Parathyroid adenoma (tissue), 2 donors: ENCODE data around the gene BAZ2B.

Source experiments
- H2AFZ ChIP-seq: fragments of 300-600 bp; sonication (generic); one replicate; pipeline ENCODE4 v1.7.0; 2017; ENCODE audit warnings: antibody characterized with exemption, mild to moderate bottlenecking
- H3K27ac ChIP-seq: fragments of 300-600 bp; sonication (generic); one replicate; pipeline ENCODE4 v1.7.0; 2017
- H3K27me3 ChIP-seq: fragments of 300-600 bp; sonication (generic); one replicate; pipeline ENCODE4 v1.7.0; 2017; ENCODE audit warnings: low read length; ENCODE audit not compliant: control insufficient read depth, insufficient read depth
- H3K36me3 ChIP-seq: fragments of 300-600 bp; sonication (generic); one replicate; pipeline ENCODE4 v1.7.0; 2017; ENCODE audit warnings: low read length; ENCODE audit not compliant: control insufficient read depth, insufficient read depth
- H3K4me1 ChIP-seq: fragments of 300-600 bp; sonication (generic); one replicate; pipeline ENCODE4 v1.7.0; 2017; ENCODE audit warnings: control low read depth
- H3K4me2 ChIP-seq: fragments of 300-600 bp; sonication (generic); one replicate; pipeline ENCODE4 v1.7.0; 2017; ENCODE audit warnings: low read length
- H3K4me3 ChIP-seq: fragments of 300-600 bp; sonication (generic); one replicate; pipeline ENCODE4 v1.7.0; 2017; ENCODE audit warnings: low read depth, low read length
- H3K79me2 ChIP-seq: fragments of 300-600 bp; sonication (generic); one replicate; pipeline ENCODE4 v1.7.0; 2017; ENCODE audit warnings: control low read depth
- H3K9ac ChIP-seq: fragments of 300-600 bp; sonication (generic); one replicate; pipeline ENCODE4 v1.7.0; 2017; ENCODE audit warnings: mild to moderate bottlenecking
- H3K9me3 ChIP-seq: fragments of 300-600 bp; sonication (generic); one replicate; pipeline ENCODE4 v1.7.0; 2017; ENCODE audit warnings: low read length; ENCODE audit not compliant: control insufficient read depth
- TF ChIP-seq, protein P1 (sequence below): fragments of 300-600 bp; sonication (generic); IDR thresholded peaks from one replicate; pipeline ENCODE4 v1.7.0; 2017; ENCODE audit warnings: antibody characterized with exemption, mild to moderate bottlenecking
- donor health status: primary hyperparathyroidism.

Gene BAZ2B

DNA sequence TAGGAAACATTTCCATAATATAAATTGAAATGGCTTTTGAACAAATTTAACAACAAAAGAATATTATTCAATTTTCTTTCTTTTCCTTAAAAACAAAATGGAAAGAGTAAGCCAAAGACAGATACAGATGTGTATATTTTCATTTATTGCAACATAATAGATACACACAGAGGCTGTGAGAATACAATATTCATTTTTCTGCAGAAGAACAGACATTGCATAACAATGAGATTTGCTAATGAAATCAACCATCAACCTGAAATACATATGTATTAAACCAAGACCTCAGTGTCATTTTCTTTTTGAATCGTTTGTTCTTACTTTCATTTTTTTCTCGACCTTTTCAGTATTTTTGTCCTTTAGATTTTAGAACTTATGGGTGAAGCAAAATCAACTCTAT is 95.1 kb downstream of the BAZ2B start:
- Histone ChIP-seq H3K4me3 (no peak overlapping the region), H3K9ac (no peak overlapping the region), H3K4me2 (no peak overlapping the region), H2AFZ (no peak overlapping the region), H3K79me2 (peaks cover 5% of the 10 kb centered on the region), H3K27ac (no peak overlapping the region), H3K4me1 (no peaks in the 10 kb centered on the region), H3K27me3 (no peaks in the 10 kb centered on the region), H3K9me3 (no peaks in the 10 kb centered on the region), H3K36me3 (no peaks in the 10 kb centered on the region)
- TF ChIP-seq, protein P1, sequence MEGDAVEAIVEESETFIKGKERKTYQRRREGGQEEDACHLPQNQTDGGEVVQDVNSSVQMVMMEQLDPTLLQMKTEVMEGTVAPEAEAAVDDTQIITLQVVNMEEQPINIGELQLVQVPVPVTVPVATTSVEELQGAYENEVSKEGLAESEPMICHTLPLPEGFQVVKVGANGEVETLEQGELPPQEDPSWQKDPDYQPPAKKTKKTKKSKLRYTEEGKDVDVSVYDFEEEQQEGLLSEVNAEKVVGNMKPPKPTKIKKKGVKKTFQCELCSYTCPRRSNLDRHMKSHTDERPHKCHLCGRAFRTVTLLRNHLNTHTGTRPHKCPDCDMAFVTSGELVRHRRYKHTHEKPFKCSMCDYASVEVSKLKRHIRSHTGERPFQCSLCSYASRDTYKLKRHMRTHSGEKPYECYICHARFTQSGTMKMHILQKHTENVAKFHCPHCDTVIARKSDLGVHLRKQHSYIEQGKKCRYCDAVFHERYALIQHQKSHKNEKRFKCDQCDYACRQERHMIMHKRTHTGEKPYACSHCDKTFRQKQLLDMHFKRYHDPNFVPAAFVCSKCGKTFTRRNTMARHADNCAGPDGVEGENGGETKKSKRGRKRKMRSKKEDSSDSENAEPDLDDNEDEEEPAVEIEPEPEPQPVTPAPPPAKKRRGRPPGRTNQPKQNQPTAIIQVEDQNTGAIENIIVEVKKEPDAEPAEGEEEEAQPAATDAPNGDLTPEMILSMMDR: no peak

DNA sequence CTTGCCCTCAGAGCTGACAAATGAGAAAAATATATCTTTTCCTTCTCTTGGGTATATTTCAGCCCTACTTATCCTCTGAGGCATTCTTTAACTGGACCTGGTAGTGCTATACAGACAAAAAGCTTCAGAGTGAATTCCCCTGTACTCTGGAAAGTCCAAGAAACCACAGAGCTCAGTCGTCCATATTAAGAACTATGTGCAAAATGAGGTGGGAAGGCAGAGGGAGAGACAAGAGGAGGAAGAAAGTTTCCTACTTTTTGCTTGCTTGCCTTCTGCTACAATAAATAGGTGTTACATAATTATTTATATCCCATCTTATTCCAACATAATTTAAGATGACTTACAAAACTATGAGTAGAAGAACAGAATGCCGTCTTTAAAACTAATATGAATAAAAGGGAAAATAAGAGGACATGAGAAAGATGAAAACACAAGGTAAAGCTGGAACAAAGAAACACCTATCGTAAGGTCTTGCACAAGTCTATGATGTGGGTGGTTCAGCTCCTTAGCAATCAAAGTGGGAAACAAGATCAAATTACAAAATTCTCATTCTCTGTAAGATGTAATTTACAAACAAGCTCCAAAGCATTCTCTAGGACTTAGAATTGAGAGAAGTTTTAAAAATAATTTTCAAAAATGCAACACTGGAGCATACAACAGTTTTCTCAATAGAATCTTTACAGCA is 97.9 kb downstream of the BAZ2B start:
- TF ChIP-seq, protein P1: no peak
- Histone ChIP-seq H3K27ac (peak overlapping the region; percentile 59), H3K79me2 (peaks cover 11% of the 10 kb centered on the region)

DNA sequence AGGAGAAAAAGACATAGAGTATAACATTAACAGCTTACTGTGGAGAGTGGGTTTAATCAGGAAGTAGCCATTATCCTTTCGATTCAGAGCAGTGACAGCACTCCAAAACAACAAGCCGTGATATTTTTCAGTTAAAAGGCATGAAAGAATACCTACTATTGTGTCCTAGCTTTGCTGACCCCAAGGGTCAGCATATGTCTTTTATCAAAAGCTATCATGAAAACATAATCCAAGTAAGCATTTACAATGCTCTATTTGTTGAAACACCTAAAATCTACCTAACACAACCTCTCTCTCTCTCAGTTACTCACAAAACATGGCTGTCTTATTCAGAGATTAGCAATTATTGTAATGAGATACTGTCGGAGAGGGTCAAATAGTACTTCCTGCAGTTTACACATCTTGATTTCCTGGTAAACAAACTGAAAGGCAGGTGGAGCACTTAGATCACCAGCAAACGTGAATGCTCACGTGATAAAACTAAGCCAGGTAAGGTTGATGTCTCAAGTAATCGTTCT is 100.0 kb downstream of the BAZ2B start:
- Histone ChIP-seq H3K4me1 (peaks cover 4% of the 10 kb centered on the region), H3K4me2 (peak overlapping the region; percentile 83), H3K79me2 (peaks cover 10% of the 10 kb centered on the region), H2AFZ (peak overlapping the region; percentile 39), H3K36me3 (no peaks in the 10 kb centered on the region), H3K4me3 (peak overlapping the region; percentile 56), H3K9ac (no peak overlapping the region), H3K9me3 (no peaks in the 10 kb centered on the region), H3K27me3 (no peaks in the 10 kb centered on the region), H3K27ac (peak overlapping the region; percentile 50)
- TF ChIP-seq, protein P1: peak; percentile 12

More for the DNA sequence above, 97.9 kb downstream of the BAZ2B start:
- Histone ChIP-seq H3K27me3 (no peaks in the 10 kb centered on the region), H2AFZ (peak overlapping the region; percentile 3), H3K9me3 (no peaks in the 10 kb centered on the region), H3K36me3 (no peaks in the 10 kb centered on the region), H3K4me3 (no peak overlapping the region), H3K4me2 (peak overlapping the region; percentile 9), H3K4me1 (peaks cover 3% of the 10 kb centered on the region), H3K9ac (no peak overlapping the region)

DNA sequence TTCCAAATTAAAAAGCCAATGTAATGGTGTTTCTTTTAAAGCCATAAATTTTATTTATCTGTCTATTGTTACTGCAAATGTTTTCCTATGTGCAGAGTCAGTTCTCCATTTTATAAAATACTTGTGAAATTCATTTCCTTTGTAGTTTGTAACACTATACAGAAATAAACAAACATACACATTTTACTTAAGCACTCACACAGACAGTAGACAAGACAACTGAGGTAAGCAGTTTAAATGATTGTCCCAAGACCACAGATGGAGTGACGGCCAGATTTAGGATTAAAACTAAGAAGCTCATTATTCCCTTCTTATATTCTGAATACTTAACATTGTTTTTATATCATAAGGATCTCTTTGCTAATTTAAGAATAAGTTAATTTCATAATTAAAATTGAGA is 100.9 kb downstream of the BAZ2B start:
- peaks cover 10% of the 10 kb centered on the region for H3K79me2 ChIP-seq
- no peak overlapping the region for H3K4me2 ChIP-seq
- no peaks in the 10 kb centered on the region for H3K9me3 ChIP-seq
- no peak overlapping the region for H3K4me3 ChIP-seq
- no peak overlapping the region for H3K27ac ChIP-seq
- TF ChIP-seq, protein P1: no peak
- no peak overlapping the region for H3K9ac ChIP-seq
- no peaks in the 10 kb centered on the region for H3K27me3 ChIP-seq
- no peak overlapping the region for H2AFZ ChIP-seq
- no peaks in the 10 kb centered on the region for H3K36me3 ChIP-seq
- peaks cover 4% of the 10 kb centered on the region for H3K4me1 ChIP-seq

DNA sequence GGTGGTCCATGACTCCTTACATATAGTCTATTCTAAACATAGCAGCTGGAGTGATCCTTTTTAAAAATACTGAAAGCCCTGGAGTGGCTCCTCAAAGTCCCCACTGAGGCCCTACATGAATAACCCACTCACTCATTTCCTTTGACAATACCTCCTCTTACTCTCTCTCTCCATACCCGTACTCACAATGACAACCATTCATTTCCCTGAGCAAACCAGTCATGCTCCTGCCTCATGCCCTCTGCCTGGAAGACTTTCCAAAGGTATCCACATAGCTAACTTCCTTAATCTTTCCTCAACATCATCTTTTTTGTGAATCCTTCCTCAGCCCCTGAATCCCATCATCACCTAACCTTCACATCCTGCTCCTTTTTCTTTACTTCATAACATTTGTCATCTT is 102.6 kb downstream of the BAZ2B start:
- Histone ChIP-seq H3K27ac (no peak overlapping the region), H3K36me3 (no peaks in the 10 kb centered on the region), H3K27me3 (no peaks in the 10 kb centered on the region), H3K9me3 (no peaks in the 10 kb centered on the region), H3K79me2 (peaks cover 17% of the 10 kb centered on the region), H3K4me3 (no peak overlapping the region), H3K9ac (no peak overlapping the region), H3K4me1 (peaks cover 4% of the 10 kb centered on the region), H3K4me2 (no peak overlapping the region), H2AFZ (no peak overlapping the region)
- TF ChIP-seq, protein P1: no peak
